ENCODE results near the gene SIRT3. TPM values are rescaled to one million over a fixed set of nuclear protein-coding genes. Genes with fewer than 3 reads are reported as not detected.
"Not testable (repeated sequence)": the region's sequence is repeated elsewhere in the genome, so short reads cannot be mapped to it uniquely, and the experiment has no call there.

The SIRT3 gene
- total and polyA plus RNA-seq, 8 donors, result 7.7 to 25.1 (median 11.8) TPM

GRCh38 chr11:250274-250673 is 14.1 kb upstream of the SIRT3 start:
- H3K4me3 ChIP-seq, result no peak overlapping the region
- no peaks in the 10 kb centered on the region for H3K9me3 ChIP-seq
- no peaks in the 10 kb centered on the region for H3K27me3 ChIP-seq
- H3K36me3 ChIP-seq, result peaks cover 0 to 39% (median 10%) of the 10 kb centered on the region in 3 donors
- ATAC-seq (no peak), DNase-seq (no peak), FAIRE-seq (no peak)
- WGBS, 2 donors, result 86% methylated on average over 5 of the region's 5 CpGs
- intact Hi-C loops (cut with DNase I), result no loop called here
- no peak for TF ChIP-seq CTCF (IDR thresholded peaks at IDR 0.05)
- no peaks in the 10 kb centered on the region for H3K4me1 ChIP-seq
- H3K27ac ChIP-seq, result no peak overlapping the region

GRCh38 chr11:249062-249461 is 12.9 kb upstream of the SIRT3 start:
- H3K27me3 ChIP-seq, result no peaks in the 10 kb centered on the region
- no peak overlapping the region for H3K27ac ChIP-seq
- ATAC-seq (no peak), DNase-seq (no peak), FAIRE-seq (no peak)
- peaks cover 0 to 50% (median 10%) of the 10 kb centered on the region in 3 donors for H3K36me3 ChIP-seq
- no peaks in the 10 kb centered on the region for H3K4me1 ChIP-seq
- no peak for TF ChIP-seq CTCF (IDR thresholded peaks at IDR 0.05)
- WGBS, 2 donors, result 69 to 76% methylated on average over 8 of the region's 8 CpGs
- H3K4me3 ChIP-seq, result no peak overlapping the region
- intact Hi-C loops (cut with DNase I), result no loop called here
- no peaks in the 10 kb centered on the region for H3K9me3 ChIP-seq

- DNase-seq (no peak), FAIRE-seq (no peak), ATAC-seq (no peak)
- no peak for TF ChIP-seq CTCF (IDR thresholded peaks at IDR 0.05)
- Histone ChIP-seq H3K4me1 (peaks cover 0 to 4% (median 0%) of the 10 kb centered on the region in 3 donors), H3K4me3 (no peak overlapping the region), H3K9me3 (no peaks in the 10 kb centered on the region), H3K27ac (no peak overlapping the region), H3K36me3 (peaks cover 0 to 46% (median 10%) of the 10 kb centered on the region in 3 donors), H3K27me3 (no peaks in the 10 kb centered on the region)
- intact Hi-C loops (cut with DNase I), result no loop called here
- WGBS, 2 donors, result 90 to 93% methylated on average over 2 of the region's 2 CpGs
These were observed 8.2 kb upstream of the SIRT3 start for GRCh38 chr11:244376-244775.

GRCh38 chr11:241634-242033 is 5.5 kb upstream of the SIRT3 start:
- no peak for DNase-seq
- ATAC-seq, result no peak
- Histone ChIP-seq H3K4me1 (peaks cover 4 to 15% (median 7%) of the 10 kb centered on the region in 3 donors), H3K4me3 (no peak overlapping the region), H3K27ac (no peak overlapping the region), H3K36me3 (peaks cover 0 to 25% (median 0%) of the 10 kb centered on the region in 3 donors), H3K9me3 (no peaks in the 10 kb centered on the region), H3K27me3 (no peaks in the 10 kb centered on the region)
- no peak for FAIRE-seq
- WGBS, 2 donors, result 91 to 92% methylated on average over 5 of the region's 5 CpGs
- TF ChIP-seq CTCF (IDR thresholded peaks at IDR 0.05), result no peak
- intact Hi-C loops (cut with DNase I), result no loop called here

GRCh38 chr11:240315-240714 is 4.2 kb upstream of the SIRT3 start:
- DNase-seq (no peak), FAIRE-seq (no peak), ATAC-seq (no peak)
- Histone ChIP-seq H3K9me3 (no peaks in the 10 kb centered on the region), H3K4me1 (peaks cover 4 to 18% (median 7%) of the 10 kb centered on the region in 3 donors), H3K27ac (no peak overlapping the region), H3K36me3 (peaks cover 0 to 17% (median 0%) of the 10 kb centered on the region in 3 donors), H3K27me3 (no peaks in the 10 kb centered on the region), H3K4me3 (no peak overlapping the region)
- no peak for TF ChIP-seq CTCF (IDR thresholded peaks at IDR 0.05)
- 25 to 38% methylated on average over 1 of the region's 1 CpG for WGBS, 2 donors
- intact Hi-C loops (cut with DNase I), result no loop called here

GRCh38 chr11:238346-238745 is 2.2 kb upstream of the SIRT3 start:
- H3K27me3 ChIP-seq; H3K36me3 ChIP-seq; H3K9me3 ChIP-seq; ATAC-seq; H3K27ac ChIP-seq; FAIRE-seq; DNase-seq; H3K4me3 ChIP-seq; intact Hi-C loops (cut with DNase I): not testable (repeated sequence)
- WGBS, 2 donors, result 70 to 77% methylated on average over 7 of the region's 7 CpGs
- peaks cover 7 to 23% (median 9%) of the 10 kb centered on the region in 3 donors for H3K4me1 ChIP-seq
